OCI-LY7 (cell line): ENCODE data around the gene CD79A. TPM values are rescaled to one million over a fixed set of nuclear protein-coding genes. Genes with fewer than 3 reads are reported as not detected.

Experiments
- BruUV-seq: library from RNA; stranded (reverse); fragments of 400-500 nt; replicated peaks from 2 replicates; lab custom pipeline; 2021; lab: Mats Ljungman, UMichigan
- CTCF ChIA-PET: fragments of 300-600 bp; sonication (Branson Sonifier 250); formaldehyde crosslinking; loops from one replicate; lab custom pipeline; 2022; ENCODE audit warnings: antibody characterized with exemption; ENCODE audit not compliant: unreplicated experiment; lab: Charles Lee
- POLR2A ChIA-PET: fragments of 300-600 bp; sonication (Branson Sonifier 250); formaldehyde crosslinking; loops from one replicate; lab custom pipeline; 2022; ENCODE audit warnings: antibody characterized with exemption; lab: Charles Lee
- DNase-seq: peaks from one replicate; pipeline ENCODE4 v3.0.0-alpha.2; 2015; ENCODE audit warnings: low spot score
- H2AFZ ChIP-seq: fragments of 200-600 bp; sonication (generic), shearing (Covaris generic); 2 replicates; pipeline ENCODE4 v1.6.1; 2014; ENCODE audit warnings: mild to moderate bottlenecking, antibody characterized with exemption, low read length, moderate library complexity
- H3K27ac ChIP-seq: fragments of 200-600 bp; sonication (generic); 2 replicates; pipeline ENCODE4 v1.5.1; 2014; ENCODE audit warnings: mixed run types, low read depth, mild to moderate bottlenecking, moderate library complexity, low read length, inconsistent platforms; ENCODE audit not compliant: poor library complexity, severe bottlenecking
- H3K36me3 ChIP-seq: fragments of 200-600 bp; sonication (generic); 2 replicates; pipeline ENCODE4 v1.6.1; 2014; ENCODE audit warnings: mild to moderate bottlenecking, antibody characterized with exemption, low read length, moderate library complexity, mixed read lengths; ENCODE audit not compliant: insufficient read depth
- H3K4me1 ChIP-seq: fragments of 200-600 bp; sonication (generic); 2 replicates; pipeline ENCODE4 v1.5.1; 2014; ENCODE audit warnings: mild to moderate bottlenecking, low read length; ENCODE audit not compliant: insufficient read depth, poor library complexity, severe bottlenecking
- H3K4me2 ChIP-seq: fragments of 200-600 bp; sonication (generic); 2 replicates; pipeline ENCODE4 v1.6.1; 2014; ENCODE audit warnings: mild to moderate bottlenecking, low read length
- H3K4me3 ChIP-seq: fragments of 200-600 bp; sonication (generic); 2 replicates; pipeline ENCODE4 v1.5.1; 2014; ENCODE audit warnings: mild to moderate bottlenecking, low read depth, low read length; ENCODE audit not compliant: poor library complexity, severe bottlenecking
- H3K79me2 ChIP-seq: fragments of 200-600 bp; sonication (generic); 2 replicates; pipeline ENCODE4 v1.6.1; 2016; ENCODE audit warnings: low read depth, mild to moderate bottlenecking, low read length, moderate library complexity, mixed read lengths; ENCODE audit not compliant: insufficient read depth
- H3K9me2 ChIP-seq: fragments of 200-600 bp; sonication (generic); 2 replicates; pipeline ENCODE4 v1.6.1; 2016; ENCODE audit warnings: mild to moderate bottlenecking, low read length, mixed read lengths; ENCODE audit not compliant: insufficient read depth
- H3K9me3 ChIP-seq: fragments of 200-600 bp; sonication (generic); 2 replicates; pipeline ENCODE4 v1.6.1; 2014; ENCODE audit warnings: mild to moderate bottlenecking, mixed run types, low read length, mixed read lengths
- H4K20me1 ChIP-seq: fragments of 200-600 bp; sonication (generic); 2 replicates; pipeline ENCODE4 v1.6.1; 2014; ENCODE audit warnings: mild to moderate bottlenecking, antibody characterized with exemption, low read length, moderate library complexity, mixed read lengths; ENCODE audit not compliant: insufficient read depth
- CTCF ChIP-seq: fragments of 200-600 bp; sonication (generic); conservative IDR thresholded peaks from 2 replicates; pipeline ENCODE4 v1.5.1; 2014; ENCODE audit warnings: mild to moderate bottlenecking, antibody characterized with exemption, low read length, moderate library complexity, mixed read lengths
- EZH2phosphoT487 ChIP-seq: fragments of 200-600 bp; sonication (generic); IDR thresholded peaks from 2 replicates; pipeline ENCODE4 v1.6.1; 2018; ENCODE audit warnings: low read depth, borderline replicate concordance, mild to moderate bottlenecking, mixed run types, antibody characterized with exemption, low read length, moderate library complexity, mixed read lengths
- intact Hi-C: fragments of 100-400 bp; cut with micrococcal nuclease; formaldehyde crosslinking; loops from one replicate; pipeline ENCODE4 v1.10.0; 2022; ENCODE audit not compliant: unreplicated experiment
- total RNA-seq, 2 experiments: library from RNA; depleted of rRNA in 1 of 2; stranded (reverse); fragments of >200 nt in 1 of 2; shearing (Covaris generic) in 1 of 2; gene quantifications; 2 replicates each; pipeline ENCODE4 v1.2.3, GENCODE V29; 2014 to 2022

Gene CD79A
- total RNA-seq, 2 experiments from 2014 or later, result 1,094 to 1,195 TPM

DNA sequence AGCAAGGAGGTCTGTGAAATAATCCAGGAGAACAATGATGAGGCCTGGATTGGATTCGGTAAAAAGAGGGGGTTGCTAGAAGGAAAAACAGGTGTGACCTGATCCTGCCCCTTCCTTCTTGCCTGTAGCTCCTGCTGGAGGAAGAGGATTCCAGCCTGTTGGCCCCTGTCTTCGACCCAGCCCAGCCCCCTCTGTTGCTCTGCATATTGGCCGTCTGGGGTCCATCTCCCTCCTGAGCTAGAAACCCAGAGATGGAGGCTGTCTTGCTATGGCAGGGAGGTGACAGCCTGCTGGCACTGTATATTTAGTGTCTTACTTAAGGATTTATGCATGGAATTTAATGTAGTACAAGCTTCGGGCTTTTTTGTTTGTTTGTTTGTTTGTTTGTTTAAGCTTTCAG, 25.6 kb upstream of the CD79A start:
- Histone ChIP-seq H2AFZ (no peak overlapping the region), H4K20me1 (no peaks in the 10 kb centered on the region), H3K36me3 (no peaks in the 10 kb centered on the region), H3K79me2 (no peaks in the 10 kb centered on the region), H3K4me2 (no peak overlapping the region), H3K27ac (no peak overlapping the region), H3K9me2 (no peaks in the 10 kb centered on the region), H3K4me3 (no peak overlapping the region), H3K9me3 (no peaks in the 10 kb centered on the region), H3K4me1 (no peaks in the 10 kb centered on the region)
- BruUV-seq, result no TSS peak
- no peak for DNase-seq
- no peak for TF ChIP-seq EZH2phosphoT487
- no peak for TF ChIP-seq CTCF
- ChIA-PET CTCF (no interaction called here), POLR2A (no interaction called here)
- intact Hi-C loops, result no loop called here

- no peak overlapping the region for H3K27ac ChIP-seq
- H4K20me1 ChIP-seq, result no peaks in the 10 kb centered on the region
- no peak overlapping the region for H3K4me2 ChIP-seq
- H3K4me1 ChIP-seq, result peaks cover 13% of the 10 kb centered on the region
- no peak for DNase-seq
- H3K36me3 ChIP-seq, result no peaks in the 10 kb centered on the region
- H3K79me2 ChIP-seq, result no peaks in the 10 kb centered on the region
- TF ChIP-seq EZH2phosphoT487 (no peak), CTCF (no peak)
- no peak overlapping the region for H2AFZ ChIP-seq
- no peaks in the 10 kb centered on the region for H3K9me3 ChIP-seq
- H3K9me2 ChIP-seq, result no peaks in the 10 kb centered on the region
- ChIA-PET POLR2A (no interaction called here), CTCF (no interaction called here)
- BruUV-seq, result no TSS peak
- intact Hi-C loops, result no loop called here
- no peak overlapping the region for H3K4me3 ChIP-seq
These were observed 23.7 kb upstream of the CD79A start for GRCh38 chr19:41853344-41853743.

DNA sequence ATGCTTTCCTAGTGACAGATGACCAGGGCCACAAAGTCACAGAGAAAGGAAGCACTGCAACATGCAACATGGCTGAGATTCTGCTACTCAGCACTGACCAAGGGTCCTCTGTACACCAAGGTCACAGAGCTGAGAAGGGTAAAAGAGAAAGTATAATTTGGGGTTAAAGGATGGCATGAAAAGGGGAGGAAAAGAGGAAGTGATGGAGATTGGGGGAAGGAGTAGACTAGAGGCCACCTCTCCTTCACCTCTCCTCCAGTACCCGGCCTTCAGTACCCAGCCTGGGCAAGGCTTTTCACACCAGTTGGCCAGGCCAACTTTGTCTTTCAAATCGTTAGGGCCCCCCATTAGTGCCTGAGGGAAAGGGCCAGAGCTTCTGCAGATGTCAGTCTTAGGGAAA, 23.3 kb upstream of the CD79A start:
- no peak overlapping the region for H2AFZ ChIP-seq
- no peak for TF ChIP-seq CTCF
- no peak for TF ChIP-seq EZH2phosphoT487
- H3K9me3 ChIP-seq, result no peaks in the 10 kb centered on the region
- intact Hi-C loops, result no loop called here
- peaks cover 16% of the 10 kb centered on the region for H3K4me1 ChIP-seq
- H3K79me2 ChIP-seq, result no peaks in the 10 kb centered on the region
- H3K4me3 ChIP-seq, result no peak overlapping the region
- no peak overlapping the region for H3K4me2 ChIP-seq
- ChIA-PET CTCF (no interaction called here), POLR2A (no interaction called here)
- no peaks in the 10 kb centered on the region for H3K36me3 ChIP-seq
- no peak overlapping the region for H3K27ac ChIP-seq
- BruUV-seq, result no TSS peak
- no peaks in the 10 kb centered on the region for H3K9me2 ChIP-seq
- DNase-seq, result no peak
- H4K20me1 ChIP-seq, result no peaks in the 10 kb centered on the region
